GM21423 (cell line): ENCODE results near the gene MAGOH.

Experiments used
- ATAC-seq: cut with Tn5 transposase; IDR thresholded peaks from one replicate; pipeline ENCODE4 v1.9.1; 2021; ENCODE audit warnings: mild to moderate bottlenecking, moderate library complexity; ENCODE audit not compliant: unreplicated experiment

MAGOH gene

GRCh38 chr1:53271446-53272090, 33.2 kb upstream of the MAGOH start:
- no peak for ATAC-seq

DNA sequence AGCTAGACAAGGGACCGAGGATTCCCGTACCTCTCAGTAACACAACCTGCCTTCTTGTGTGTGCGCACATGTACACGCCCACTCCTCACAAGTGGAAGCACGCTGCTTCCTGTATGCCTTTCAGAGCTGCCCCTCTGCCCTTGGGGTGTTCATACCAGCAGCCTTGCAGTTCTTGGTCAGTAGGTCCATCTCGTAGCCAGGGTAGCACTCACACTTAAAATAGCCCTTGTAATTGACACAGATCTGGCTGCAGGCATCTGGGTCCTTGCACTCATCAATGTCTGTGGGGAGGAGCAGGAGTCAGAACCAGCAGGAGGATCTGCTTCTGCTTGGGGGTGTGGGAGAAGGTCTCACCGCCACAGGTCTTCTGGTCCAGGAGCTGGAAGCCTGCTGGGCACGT, 32.6 kb upstream of the MAGOH start:
- ATAC-seq = no peak

GRCh38 chr1:53270107-53270506, 31.8 kb upstream of the MAGOH start:
- no peak for ATAC-seq

DNA sequence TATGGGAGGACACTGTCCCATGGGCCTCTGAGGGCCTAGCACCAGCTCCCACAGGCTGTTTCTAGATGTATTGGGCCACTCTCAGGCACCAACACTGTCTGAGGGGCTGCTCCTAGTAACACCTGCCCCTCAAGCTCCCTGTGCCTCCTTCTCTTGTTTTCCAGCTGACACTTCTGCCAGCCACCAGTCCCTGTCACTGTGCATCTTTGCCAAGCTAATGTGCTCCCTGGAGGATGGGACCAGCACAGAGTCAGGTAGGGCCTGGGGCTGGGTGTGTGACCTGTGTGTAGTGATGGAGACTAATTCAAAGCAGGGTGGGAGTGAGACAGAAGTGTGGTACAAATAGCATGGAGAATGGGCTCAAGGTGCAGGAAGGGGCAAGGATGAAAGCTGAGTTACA, 29.4 kb upstream of the MAGOH start:
- ATAC-seq = no peak

GRCh38 chr1:53266038-53266437, 27.7 kb upstream of the MAGOH start:
- no peak for ATAC-seq

- no peak for ATAC-seq
These were observed 27.3 kb upstream of the MAGOH start for GRCh38 chr1:53265581-53265980.

- ATAC-seq = no peak
These were observed 25.7 kb upstream of the MAGOH start for GRCh38 chr1:53264048-53264447.

DNA sequence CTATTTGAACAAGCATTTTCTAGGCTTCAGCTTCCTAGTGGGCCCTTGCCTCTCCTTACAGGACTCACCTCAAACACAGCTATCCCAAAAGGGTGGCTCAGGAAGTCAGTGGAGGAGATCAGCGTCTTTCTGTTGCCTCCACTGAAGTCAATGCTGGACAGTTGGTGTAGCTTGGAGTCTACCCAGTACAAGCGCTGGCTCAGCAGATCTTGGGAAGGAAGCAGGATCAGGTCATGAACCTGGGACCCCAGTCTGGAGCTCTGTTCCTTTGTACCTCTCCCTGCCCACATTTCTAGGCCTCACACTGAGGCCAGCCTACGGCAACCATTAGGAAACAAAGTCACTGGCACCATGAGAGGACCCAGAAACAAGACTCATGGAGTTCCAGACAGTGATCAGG, 23.7 kb upstream of the MAGOH start:
- no peak for ATAC-seq

- no peak for ATAC-seq
These were observed 22.4 kb upstream of the MAGOH start for GRCh38 chr1:53260631-53261247.

DNA sequence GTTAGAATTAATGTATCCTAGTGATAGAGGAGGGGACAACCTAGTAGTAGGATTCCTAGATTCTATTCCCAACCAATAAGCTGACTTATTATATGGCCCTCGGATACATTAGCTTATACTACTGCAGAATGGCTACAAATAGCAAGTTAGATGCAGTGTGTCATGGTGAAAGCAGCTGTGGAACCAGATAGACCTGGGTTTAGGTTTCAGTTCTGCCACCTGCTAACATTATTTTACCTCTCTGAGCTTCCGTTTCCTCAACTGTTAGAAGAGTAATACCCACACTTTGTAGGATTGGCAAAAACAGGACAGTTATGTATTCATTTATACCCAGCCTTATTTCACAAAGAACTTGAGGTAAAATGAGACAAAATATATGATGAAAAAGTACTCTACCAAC, 21.6 kb upstream of the MAGOH start:
- no peak for ATAC-seq

- no peak for ATAC-seq
These were observed 19.9 kb upstream of the MAGOH start for GRCh38 chr1:53258216-53258615.

- no peak for ATAC-seq
These were observed 19.2 kb upstream of the MAGOH start for GRCh38 chr1:53257454-53258081.

DNA sequence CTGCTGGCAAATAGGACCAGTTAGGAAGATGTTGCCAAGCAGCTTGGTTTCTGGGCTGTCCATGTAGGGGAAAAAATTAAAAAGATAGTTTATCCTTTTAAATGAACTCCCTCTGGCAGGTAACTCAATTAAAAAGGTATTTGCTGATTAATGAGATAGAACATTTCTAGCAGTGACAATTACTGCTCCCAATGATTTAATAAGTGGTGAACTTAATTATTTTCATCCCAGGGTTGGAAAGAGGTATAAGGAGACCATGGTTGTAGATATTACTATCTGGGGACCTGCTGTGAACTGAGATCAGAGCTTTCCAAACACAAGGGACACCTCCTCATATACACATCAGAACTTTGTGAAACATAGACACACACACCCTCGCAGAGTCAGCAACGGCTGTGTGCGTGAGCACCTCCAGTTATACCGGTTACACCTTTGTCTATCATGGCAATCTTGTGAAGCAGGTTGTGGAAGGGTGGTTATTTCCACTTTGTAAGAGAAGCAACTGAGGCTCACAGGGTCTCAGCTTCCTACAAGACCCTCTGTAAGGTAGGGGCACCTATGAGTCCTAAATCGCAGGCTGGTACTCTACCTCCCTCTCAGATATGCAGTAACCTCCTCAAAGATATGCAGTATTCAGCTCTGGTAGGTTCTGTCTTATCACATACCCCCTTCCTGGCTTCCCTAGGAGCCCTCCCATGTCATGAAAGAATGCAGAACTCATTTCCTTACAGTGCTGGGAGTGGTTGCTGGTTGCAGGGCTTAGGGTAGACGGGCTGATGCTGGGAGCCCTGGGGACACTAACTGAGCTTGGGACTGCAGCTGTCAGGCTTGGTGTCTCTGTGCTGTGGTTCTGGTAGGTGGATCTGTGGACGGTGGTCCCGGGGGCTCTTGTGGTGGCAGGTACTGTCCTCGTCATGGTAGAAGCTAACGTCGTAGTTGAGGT, 18.5 kb upstream of the MAGOH start:
- no peak for ATAC-seq

DNA sequence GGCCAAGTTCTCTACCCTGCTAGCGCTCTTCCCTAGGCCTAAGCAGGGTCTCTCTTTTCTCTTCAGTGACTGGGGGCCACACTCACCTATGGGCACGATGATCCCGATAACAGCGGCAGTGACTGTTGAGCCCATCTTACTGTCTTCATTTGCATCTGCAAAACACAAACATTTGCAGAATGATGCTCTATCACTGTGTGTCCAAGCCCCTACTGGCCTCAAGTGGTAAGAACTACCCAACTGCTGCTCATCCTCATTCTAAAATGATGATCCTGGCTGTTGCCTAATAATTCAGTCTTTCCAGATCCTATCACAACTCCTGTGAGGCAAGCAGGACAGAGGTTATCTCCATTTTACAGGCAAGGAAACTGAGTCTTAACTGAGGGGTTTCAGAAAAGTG, 16.7 kb upstream of the MAGOH start:
- ATAC-seq = no peak

GRCh38 chr1:53254011-53254640, 15.8 kb upstream of the MAGOH start:
- ATAC-seq = no peak

DNA sequence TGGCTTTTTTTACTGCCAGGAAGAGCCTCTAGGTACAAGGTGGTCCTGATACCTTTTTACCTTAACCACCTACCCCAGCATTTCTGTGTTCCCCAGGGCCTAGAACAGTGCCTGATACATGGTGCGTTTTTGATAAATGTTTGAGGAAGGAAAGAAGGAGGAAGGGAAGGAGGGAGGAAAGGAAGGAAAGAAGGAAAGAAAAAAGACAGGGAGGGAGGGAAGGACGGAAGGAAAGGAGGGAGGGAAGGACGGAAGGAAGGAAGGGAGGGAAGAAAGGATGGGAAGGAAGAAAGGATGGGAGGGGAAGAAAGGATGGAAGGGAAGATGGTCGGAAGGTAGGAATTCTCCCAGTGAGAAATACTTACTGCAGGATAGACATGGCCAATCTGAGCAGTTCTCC, 12.0 kb upstream of the MAGOH start:
- ATAC-seq = no peak

DNA sequence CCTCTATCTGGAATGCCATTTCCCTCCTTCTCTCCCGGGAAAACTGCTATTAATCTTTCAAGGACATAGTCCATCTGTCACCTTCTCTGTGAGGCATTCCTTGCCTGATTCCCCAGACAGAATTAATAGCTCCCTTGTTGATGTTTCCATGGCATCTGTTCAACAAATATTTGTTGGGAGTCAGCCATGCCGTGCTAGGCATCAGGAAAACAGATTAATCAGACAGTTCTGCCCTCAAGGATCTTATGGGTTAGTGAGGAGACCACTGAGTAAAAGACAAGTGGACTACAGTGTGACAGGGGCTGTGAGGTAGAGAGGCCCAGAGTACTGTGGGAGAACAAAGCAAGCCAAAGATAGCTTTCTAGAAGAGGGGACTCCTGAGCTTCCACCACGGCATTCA, 11.4 kb upstream of the MAGOH start:
- ATAC-seq = no peak

- no peak for ATAC-seq
These were observed 8.2 kb upstream of the MAGOH start for GRCh38 chr1:53246261-53247134.

- ATAC-seq = no peak
These were observed 5.8 kb upstream of the MAGOH start for GRCh38 chr1:53244141-53244540.

DNA sequence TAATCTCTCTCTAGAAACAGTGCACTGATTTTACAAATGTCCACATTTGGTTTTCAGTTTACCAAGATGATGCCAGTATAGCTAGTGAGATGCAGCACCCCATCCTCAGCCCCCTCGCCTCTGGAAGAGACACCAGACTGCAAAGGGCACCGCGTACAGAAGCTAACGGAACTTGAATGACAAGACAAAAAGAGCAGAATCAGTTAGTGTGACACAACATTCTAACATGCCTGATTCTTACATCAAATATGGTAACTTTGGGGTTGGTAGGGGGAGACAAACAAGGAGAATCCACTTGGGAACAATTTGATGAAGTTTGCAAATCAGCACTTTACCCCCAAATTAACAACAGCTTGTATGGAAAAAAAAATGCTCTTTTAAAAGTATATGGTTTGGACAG, 4.1 kb upstream of the MAGOH start:
- ATAC-seq = no peak
